22Rv1 (cell line): ENCODE results near the gene DYNLT2B.
"Not testable (repeated sequence)": the region's sequence is repeated elsewhere in the genome, so short reads cannot be mapped to it uniquely, and the experiment has no call there.

Experiments
- H3K27ac ChIP-seq: fragments of 450-650 bp; 2 replicates; pipeline ENCODE4 v1.5.1; 2017
- ZFX ChIP-seq: fragments of 450-650 bp; IDR thresholded peaks from 2 replicates; pipeline ENCODE4 v1.6.1; 2017; ENCODE audit warnings: antibody characterized with exemption, borderline replicate concordance
- TF ChIP-seq, protein P1 (sequence below): fragments of 450-650 bp; IDR thresholded peaks from 2 replicates; pipeline ENCODE4 v1.5.1; 2017; ENCODE audit warnings: mild to moderate bottlenecking

Gene DYNLT2B

DNA sequence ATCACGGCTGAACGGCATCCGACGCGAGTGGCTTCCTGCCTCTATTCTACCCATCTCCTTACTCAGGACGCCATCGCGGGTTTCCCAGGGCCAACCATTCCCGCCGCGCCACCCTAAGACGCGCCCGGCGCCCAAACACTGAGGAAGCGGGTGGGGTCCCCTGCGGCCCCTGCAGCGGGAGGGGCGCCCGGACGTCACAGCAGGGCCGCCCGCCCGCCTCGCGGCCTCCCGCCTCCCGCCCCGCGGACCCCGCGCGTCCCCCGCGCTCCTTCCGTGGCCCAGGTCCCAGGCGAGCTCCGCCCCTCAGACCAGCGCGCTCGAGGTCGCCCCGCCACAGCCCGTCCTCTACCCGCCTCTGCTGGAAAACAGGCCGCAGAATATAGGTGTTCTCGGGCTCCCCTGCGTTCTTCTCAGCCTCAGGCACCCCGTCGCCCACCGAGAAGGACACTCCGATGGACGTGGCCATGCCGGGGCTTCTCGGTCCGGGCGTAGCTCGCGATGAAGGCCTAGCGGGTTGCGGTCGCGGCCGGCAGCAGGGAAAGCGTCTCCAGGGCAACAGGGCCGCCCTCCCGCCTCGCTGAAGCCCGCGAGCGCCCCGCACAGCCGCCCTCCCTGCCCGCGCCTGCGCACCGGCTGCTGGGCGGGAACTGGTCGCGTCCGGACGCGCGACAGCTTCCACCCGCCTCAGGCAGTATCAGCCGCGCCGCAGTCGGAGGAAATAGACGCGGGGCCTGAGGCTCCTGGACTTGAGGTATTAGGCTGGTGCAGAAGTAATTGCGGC lies at the start of gene DYNLT2B:
Gene DYNLT2B (minus strand): TSS at position 554 of the 781 bp plus-strand sequence. CDS start 88 bp downstream, at position 466.
- H3K27ac ChIP-seq: peak within 1 kb of the TSS; percentile 81
- TF ChIP-seq, protein P1, sequence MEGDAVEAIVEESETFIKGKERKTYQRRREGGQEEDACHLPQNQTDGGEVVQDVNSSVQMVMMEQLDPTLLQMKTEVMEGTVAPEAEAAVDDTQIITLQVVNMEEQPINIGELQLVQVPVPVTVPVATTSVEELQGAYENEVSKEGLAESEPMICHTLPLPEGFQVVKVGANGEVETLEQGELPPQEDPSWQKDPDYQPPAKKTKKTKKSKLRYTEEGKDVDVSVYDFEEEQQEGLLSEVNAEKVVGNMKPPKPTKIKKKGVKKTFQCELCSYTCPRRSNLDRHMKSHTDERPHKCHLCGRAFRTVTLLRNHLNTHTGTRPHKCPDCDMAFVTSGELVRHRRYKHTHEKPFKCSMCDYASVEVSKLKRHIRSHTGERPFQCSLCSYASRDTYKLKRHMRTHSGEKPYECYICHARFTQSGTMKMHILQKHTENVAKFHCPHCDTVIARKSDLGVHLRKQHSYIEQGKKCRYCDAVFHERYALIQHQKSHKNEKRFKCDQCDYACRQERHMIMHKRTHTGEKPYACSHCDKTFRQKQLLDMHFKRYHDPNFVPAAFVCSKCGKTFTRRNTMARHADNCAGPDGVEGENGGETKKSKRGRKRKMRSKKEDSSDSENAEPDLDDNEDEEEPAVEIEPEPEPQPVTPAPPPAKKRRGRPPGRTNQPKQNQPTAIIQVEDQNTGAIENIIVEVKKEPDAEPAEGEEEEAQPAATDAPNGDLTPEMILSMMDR: peak; percentile 26
- TF ChIP-seq ZFX: no peak

DNA sequence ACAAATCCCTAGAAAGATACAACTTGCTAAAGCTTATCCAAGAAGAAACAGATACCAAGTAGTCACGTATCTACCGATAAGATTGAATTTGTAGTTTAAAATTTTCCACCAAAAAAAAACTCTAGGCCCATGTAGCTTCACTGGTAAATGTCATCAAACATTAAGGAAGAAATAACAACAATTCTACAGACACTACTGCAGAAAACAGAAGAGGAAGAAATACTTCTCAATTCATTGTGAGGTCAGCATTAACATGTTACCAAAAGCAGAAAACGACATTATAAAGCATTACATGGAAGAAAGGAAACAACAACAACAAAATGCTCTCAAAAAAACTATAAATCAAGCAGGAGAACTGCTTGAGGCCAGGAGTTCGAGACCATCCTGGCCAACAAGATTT lies 47.7 kb upstream of the DYNLT2B start:
- no peak overlapping the region for H3K27ac ChIP-seq
- TF ChIP-seq, protein P1: no peak
- TF ChIP-seq ZFX: no peak

DNA sequence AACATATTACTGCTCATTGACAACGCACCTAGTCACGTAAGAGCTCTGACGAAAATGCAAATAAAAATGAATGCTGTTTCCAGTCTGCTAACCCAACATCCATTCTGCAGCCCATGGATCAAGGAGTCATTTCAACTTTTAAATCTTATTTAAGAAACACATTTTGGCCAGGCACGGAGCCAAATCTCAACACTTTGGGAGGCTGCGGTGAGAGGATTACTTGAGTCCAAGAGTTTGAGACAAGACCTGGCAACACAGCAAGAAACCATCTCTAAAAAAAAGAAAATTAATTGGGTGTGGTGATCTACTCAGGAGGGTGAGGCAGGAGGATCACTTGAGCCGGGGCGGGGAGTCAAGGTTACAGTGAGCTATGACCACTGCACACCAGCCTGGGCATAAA lies 42.5 kb upstream of the DYNLT2B start:
- TF ChIP-seq, protein P1: no peak
- TF ChIP-seq ZFX: no peak
- H3K27ac ChIP-seq: no peak overlapping the region

DNA sequence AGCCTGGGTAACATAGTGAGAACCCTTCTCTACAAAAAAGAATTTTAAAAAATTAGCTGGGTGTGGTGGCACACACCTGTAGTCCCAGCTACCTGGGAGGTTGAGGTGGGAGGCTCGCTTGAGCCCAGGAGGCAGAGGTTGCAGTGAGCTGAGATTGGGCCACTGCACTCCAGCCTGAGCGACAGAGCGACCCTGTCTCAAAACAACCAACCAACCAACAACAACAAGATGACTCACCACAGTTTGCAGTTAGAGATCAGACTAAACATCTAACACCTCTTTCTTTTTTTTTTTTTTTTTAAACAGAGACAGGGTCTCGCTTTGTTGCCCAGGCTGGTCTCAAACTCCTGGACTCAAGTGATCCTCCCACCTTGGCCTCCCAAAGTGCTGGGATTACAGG lies 40.5 kb upstream of the DYNLT2B start:
- not testable (repeated sequence) for H3K27ac ChIP-seq

DNA sequence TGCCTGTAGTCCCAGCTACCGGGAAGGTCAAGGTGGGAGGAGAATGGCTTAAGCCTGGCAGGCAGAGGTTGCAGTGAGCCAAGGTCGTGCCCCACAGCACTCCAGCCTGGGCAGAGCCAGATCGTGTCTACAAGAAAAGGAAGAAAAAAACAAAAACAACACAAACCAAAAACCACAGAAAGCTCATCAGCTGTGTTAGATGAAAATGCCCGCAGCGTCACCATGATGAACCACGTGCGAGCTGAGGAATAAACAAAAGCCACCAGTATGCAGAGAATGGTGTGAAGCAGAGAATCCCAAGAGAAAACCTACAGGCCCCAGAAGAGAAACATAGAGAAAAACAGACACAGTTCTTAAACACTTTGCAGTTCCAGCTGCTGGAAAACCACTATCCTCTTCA lies 39.9 kb upstream of the DYNLT2B start:
- H3K27ac ChIP-seq: no peak overlapping the region
- TF ChIP-seq, protein P1: no peak
- no peak for TF ChIP-seq ZFX

DNA sequence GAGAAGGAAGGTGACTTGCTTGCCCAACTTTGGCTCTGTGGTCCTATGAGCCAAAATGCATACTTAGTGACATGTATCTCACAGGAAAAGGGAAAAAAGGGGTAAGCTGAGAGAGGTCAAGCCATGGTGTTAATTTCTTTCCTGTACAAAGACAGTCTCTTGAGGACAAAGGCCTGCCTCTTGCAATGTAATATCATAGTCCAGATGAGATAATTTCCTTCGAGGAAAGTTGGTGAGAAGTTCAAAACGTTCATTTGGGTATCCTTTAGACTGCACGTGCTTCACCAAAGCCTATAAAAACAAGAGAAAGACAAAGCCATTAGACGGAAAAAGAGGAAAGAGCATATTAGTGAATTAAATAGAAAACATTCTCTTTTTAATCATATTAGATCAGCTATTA lies 38.5 kb upstream of the DYNLT2B start:
- TF ChIP-seq ZFX: no peak
- TF ChIP-seq, protein P1: no peak
- H3K27ac ChIP-seq: no peak overlapping the region

DNA sequence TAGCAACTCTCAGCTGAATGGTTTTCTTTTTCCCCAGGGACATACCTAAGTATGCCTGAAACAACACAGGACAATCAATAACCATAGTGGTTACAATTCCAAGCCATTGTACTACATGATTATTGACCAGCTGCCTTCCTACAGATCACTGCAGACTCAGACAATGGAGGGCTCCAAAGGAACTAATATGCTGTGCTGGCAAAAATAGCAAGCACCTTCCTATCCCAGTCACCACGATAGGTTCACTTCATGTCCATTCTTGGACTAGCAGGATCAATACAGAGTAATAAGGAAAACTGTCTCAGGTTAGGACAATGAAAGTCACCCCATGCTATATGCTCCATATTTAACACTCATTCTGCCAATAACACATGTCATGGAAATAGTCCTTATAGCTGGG lies 37.6 kb upstream of the DYNLT2B start:
- no peak overlapping the region for H3K27ac ChIP-seq
- TF ChIP-seq ZFX: no peak
- TF ChIP-seq, protein P1: no peak

DNA sequence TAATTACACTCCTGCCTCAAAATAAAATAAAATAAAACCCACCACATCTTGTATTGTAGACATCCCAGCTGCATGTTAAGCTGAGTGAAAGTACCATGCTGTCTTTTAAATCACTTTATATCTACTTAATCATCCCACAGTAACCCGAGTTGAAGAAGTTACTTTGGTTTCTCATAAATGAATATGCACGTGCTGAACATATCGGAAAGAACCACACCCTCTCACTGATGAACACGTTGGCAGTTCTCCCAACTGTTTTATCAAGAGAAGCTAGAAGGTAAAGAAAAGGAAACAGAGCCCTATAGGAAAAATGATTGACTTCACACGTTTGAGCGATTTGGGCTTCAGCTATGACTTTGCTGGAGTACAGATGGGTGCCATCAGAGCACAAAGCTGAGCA lies 36.1 kb upstream of the DYNLT2B start:
- no peak for TF ChIP-seq ZFX
- TF ChIP-seq, protein P1: no peak
- no peak overlapping the region for H3K27ac ChIP-seq
